ENCODE data around the gene AMOTL1.

DNA sequence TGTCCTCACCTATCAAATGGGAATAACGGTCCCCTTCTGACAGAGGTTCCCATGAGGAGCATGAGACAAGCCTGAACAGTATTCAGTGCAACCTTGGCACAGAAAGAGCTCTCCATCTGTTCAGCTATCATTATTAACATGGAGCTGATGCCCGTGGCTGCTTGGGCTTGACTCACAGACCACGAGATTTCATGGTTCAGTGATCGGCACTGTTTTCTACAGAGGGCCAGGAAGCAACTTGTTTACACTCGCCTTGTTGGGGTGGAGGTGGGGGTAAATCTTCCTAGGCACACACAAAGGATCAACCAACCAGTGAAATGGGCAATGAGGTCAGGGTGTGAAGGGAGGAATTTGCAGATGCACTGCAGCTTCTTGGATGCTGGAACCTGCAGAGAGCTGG, 117.0 kb downstream of the AMOTL1 start:
- no peak for TF ChIP-seq POLR2A (IDR thresholded peaks at IDR 0.05; ENCODE audit: low read depth, low read length)
- no peak for TF ChIP-seq POLR2AphosphoS5 (IDR thresholded peaks at IDR 0.05; ENCODE audit: low read depth, low read length)
- TF ChIP-seq SPI1 (IDR thresholded peaks at IDR 0.05; ENCODE audit: low read depth, low read length) = no peak
- TF ChIP-seq POU2F2 (IDR thresholded peaks at IDR 0.05; ENCODE audit: low read depth, low read length) = no peak
